ENCODE measurements around the gene ESYT2.
A peak's percentile ranks its signal among the peaks of the same experiment; 100 is the strongest.
"Not testable (repeated sequence)": the region's sequence is repeated elsewhere in the genome, so short reads cannot be mapped to it uniquely, and the experiment has no call there.

The ESYT2 gene

GRCh38 chr7:158863611-158864506, 34.5 kb upstream of the ESYT2 start:
- H3K27ac ChIP-seq = no peak overlapping the region
- peaks cover 14% of the 10 kb centered on the region for H3K27me3 ChIP-seq
- TF ChIP-seq CTCF (IDR thresholded peaks at IDR 0.05) = no peak
- peaks cover 5 to 6% of the 10 kb centered on the region in 2 experiments for H3K4me1 ChIP-seq (ENCODE audit: control insufficient read depth in 1 of 2, insufficient read depth in 1 of 2, low read depth in 1 of 2, low read length in 1 of 2)
- peak overlapping the region; percentile 56 to 65 for H3K4me3 ChIP-seq (ENCODE audit: low read depth in 1 of 2, low read length in 1 of 2)
- no peaks in the 10 kb centered on the region for H3K36me3 ChIP-seq
- no peaks in the 10 kb centered on the region for H3K9me3 ChIP-seq

GRCh38 chr7:158862985-158863610, 33.8 kb upstream of the ESYT2 start:
- peaks cover 14% of the 10 kb centered on the region for H3K27me3 ChIP-seq
- not testable (repeated sequence) for H3K9me3 ChIP-seq; H3K27ac ChIP-seq; H3K36me3 ChIP-seq; H3K4me1 ChIP-seq (ENCODE audit: control insufficient read depth in 1 of 2, insufficient read depth in 1 of 2, low read depth in 1 of 2, low read length in 1 of 2)
- H3K4me3 ChIP-seq (ENCODE audit: low read depth in 1 of 2, low read length in 1 of 2) = peak overlapping the region in 1 of 2 experiments; percentile 65

GRCh38 chr7:158861936-158862704, 32.8 kb upstream of the ESYT2 start:
- H3K4me1 ChIP-seq (ENCODE audit: control insufficient read depth in 1 of 2, insufficient read depth in 1 of 2, low read depth in 1 of 2, low read length in 1 of 2) = peaks cover 7 to 8% of the 10 kb centered on the region in 2 experiments
- no peaks in the 10 kb centered on the region for H3K36me3 ChIP-seq
- no peak overlapping the region for H3K4me3 ChIP-seq (ENCODE audit: low read depth in 1 of 2, low read length in 1 of 2)
- peaks cover 14% of the 10 kb centered on the region for H3K27me3 ChIP-seq
- H3K9me3 ChIP-seq = no peaks in the 10 kb centered on the region
- H3K27ac ChIP-seq = no peak overlapping the region
- no peak for TF ChIP-seq CTCF (IDR thresholded peaks at IDR 0.05)

- Histone ChIP-seq H3K9me3 (no peaks in the 10 kb centered on the region), H3K4me3 (ENCODE audit: low read depth in 1 of 2, low read length in 1 of 2) (no peak overlapping the region), H3K36me3 (no peaks in the 10 kb centered on the region), H3K4me1 (ENCODE audit: control insufficient read depth in 1 of 2, insufficient read depth in 1 of 2, low read depth in 1 of 2, low read length in 1 of 2) (peaks cover 11% of the 10 kb centered on the region in 2 experiments), H3K27me3 (peaks cover 14% of the 10 kb centered on the region), H3K27ac (no peak overlapping the region)
- no peak for TF ChIP-seq CTCF (IDR thresholded peaks at IDR 0.05)
Measured at GRCh38 chr7:158861004-158861787, 31.9 kb upstream of the ESYT2 start.

- no peak for TF ChIP-seq CTCF (IDR thresholded peaks at IDR 0.05)
- Histone ChIP-seq H3K4me3 (ENCODE audit: low read depth in 1 of 2, low read length in 1 of 2) (no peak overlapping the region), H3K4me1 (ENCODE audit: control insufficient read depth in 1 of 2, insufficient read depth in 1 of 2, low read depth in 1 of 2, low read length in 1 of 2) (peaks cover 11 to 15% of the 10 kb centered on the region in 2 experiments), H3K27ac (no peak overlapping the region), H3K9me3 (no peaks in the 10 kb centered on the region), H3K36me3 (no peaks in the 10 kb centered on the region), H3K27me3 (peaks cover 7% of the 10 kb centered on the region)
Measured at GRCh38 chr7:158860394-158860793, 31.1 kb upstream of the ESYT2 start.

Data from neutrophil (primary cell).